ENCODE results near the gene TMEM151B. TPM values are rescaled to one million over a fixed set of nuclear protein-coding genes. Genes with fewer than 3 reads are reported as not detected.

The TMEM151B gene
- total RNA-seq, 2 donors from 2014 or later, result 0.22 to 0.51 TPM

DNA sequence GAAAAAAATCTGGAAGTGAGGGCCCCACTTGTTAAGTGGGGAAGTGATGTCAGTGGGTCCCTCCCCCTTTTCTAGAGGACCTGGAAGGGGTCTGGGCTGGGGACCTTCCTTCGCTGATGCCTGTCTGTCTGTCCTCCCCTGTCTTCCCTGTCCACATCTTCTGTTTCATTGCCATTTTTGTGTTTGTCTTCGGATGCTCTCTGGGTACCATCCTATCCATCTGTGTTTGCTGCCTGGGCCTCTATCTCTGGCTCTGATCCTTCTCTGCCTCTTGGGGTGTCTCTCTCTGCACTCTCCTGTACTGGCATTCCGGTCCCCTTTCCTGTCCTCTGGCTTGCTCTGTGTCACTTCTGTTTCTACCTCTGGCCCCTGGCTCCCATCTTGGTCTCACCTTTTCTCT is 2.3 kb downstream of the TMEM151B start:
- H3K27ac ChIP-seq (ENCODE audit: low read depth, low read length), result no peak overlapping the region
- peaks cover 3% of the 10 kb centered on the region for H3K4me1 Mint-ChIP-seq
- DNase-seq, result no peak
- H3K9me3 Mint-ChIP-seq, result no peaks in the 10 kb centered on the region
- no peaks in the 10 kb centered on the region for H3K9me3 ChIP-seq (ENCODE audit: control insufficient read depth, low read length)
- peaks cover 2% of the 10 kb centered on the region for H3K36me3 Mint-ChIP-seq (ENCODE audit: low read depth)
- 86 to 94% methylated on average over 3 of the region's 3 CpGs for WGBS, 2 experiments (ENCODE audit: insufficient coverage in 1 of 2, insufficient read length in 1 of 2)
- no peak overlapping the region for H3K9ac ChIP-seq (ENCODE audit: extremely low read depth, low read length, poor library complexity, severe bottlenecking)
- peaks cover 84% of the 10 kb centered on the region for H3K27me3 ChIP-seq (ENCODE audit: control insufficient read depth, insufficient read depth, low read length, poor library complexity, severe bottlenecking)
- H3K27me3 Mint-ChIP-seq (ENCODE audit: insufficient read depth), result peaks cover 85% of the 10 kb centered on the region
- H3K4me1 ChIP-seq (ENCODE audit: control insufficient read depth, insufficient read depth, low read length), result no peaks in the 10 kb centered on the region
- H3K4me3 Mint-ChIP-seq, result no peak overlapping the region
- no peaks in the 10 kb centered on the region for H3K36me3 ChIP-seq (ENCODE audit: control insufficient read depth, insufficient read depth, low read length)
- H3K4me3 ChIP-seq (ENCODE audit: low read length), result no peak overlapping the region
- H3K27ac Mint-ChIP-seq, result no peak overlapping the region
- TF ChIP-seq, protein P1, sequence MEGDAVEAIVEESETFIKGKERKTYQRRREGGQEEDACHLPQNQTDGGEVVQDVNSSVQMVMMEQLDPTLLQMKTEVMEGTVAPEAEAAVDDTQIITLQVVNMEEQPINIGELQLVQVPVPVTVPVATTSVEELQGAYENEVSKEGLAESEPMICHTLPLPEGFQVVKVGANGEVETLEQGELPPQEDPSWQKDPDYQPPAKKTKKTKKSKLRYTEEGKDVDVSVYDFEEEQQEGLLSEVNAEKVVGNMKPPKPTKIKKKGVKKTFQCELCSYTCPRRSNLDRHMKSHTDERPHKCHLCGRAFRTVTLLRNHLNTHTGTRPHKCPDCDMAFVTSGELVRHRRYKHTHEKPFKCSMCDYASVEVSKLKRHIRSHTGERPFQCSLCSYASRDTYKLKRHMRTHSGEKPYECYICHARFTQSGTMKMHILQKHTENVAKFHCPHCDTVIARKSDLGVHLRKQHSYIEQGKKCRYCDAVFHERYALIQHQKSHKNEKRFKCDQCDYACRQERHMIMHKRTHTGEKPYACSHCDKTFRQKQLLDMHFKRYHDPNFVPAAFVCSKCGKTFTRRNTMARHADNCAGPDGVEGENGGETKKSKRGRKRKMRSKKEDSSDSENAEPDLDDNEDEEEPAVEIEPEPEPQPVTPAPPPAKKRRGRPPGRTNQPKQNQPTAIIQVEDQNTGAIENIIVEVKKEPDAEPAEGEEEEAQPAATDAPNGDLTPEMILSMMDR (conservative IDR thresholded peaks at IDR 0.05), result no peak

DNA sequence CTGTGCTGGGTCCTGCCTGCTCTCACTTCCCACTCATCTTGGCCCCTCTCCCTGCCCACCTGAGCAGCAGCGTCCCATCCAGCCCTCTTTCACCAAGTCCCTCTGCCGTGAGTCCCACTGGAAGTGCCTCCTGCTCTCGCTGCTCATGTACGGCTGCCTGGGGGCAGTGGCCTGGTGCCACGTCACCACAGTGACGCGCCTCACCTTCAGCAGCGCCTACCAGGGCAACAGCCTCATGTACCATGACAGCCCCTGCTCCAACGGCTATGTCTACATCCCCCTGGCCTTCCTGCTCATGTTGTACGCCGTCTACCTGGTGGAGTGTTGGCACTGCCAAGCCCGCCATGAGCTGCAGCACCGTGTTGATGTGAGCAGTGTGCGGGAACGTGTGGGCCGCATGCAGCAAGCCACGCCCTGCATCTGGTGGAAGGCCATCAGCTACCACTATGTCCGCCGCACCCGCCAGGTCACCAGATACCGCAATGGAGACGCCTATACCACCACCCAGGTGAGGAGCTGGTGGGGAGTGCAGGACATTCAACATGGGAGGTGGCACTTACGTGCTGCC is 2.8 kb downstream of the TMEM151B start:
- TF ChIP-seq, protein P1 (conservative IDR thresholded peaks at IDR 0.05), result no peak
- H3K36me3 ChIP-seq (ENCODE audit: control insufficient read depth, insufficient read depth, low read length), result no peaks in the 10 kb centered on the region
- H3K4me3 ChIP-seq (ENCODE audit: low read length), result no peak overlapping the region
- H3K9me3 Mint-ChIP-seq, result no peaks in the 10 kb centered on the region
- H3K9me3 ChIP-seq (ENCODE audit: control insufficient read depth, low read length), result no peaks in the 10 kb centered on the region
- peaks cover 89% of the 10 kb centered on the region for H3K27me3 ChIP-seq (ENCODE audit: control insufficient read depth, insufficient read depth, low read length, poor library complexity, severe bottlenecking)
- no peak overlapping the region for H3K9ac ChIP-seq (ENCODE audit: extremely low read depth, low read length, poor library complexity, severe bottlenecking)
- no peaks in the 10 kb centered on the region for H3K4me1 ChIP-seq (ENCODE audit: control insufficient read depth, insufficient read depth, low read length)
- H3K27ac ChIP-seq (ENCODE audit: low read depth, low read length), result no peak overlapping the region
- H3K4me3 Mint-ChIP-seq, result no peak overlapping the region
- H3K4me1 Mint-ChIP-seq, result peaks cover 3% of the 10 kb centered on the region
- peaks cover 2% of the 10 kb centered on the region for H3K36me3 Mint-ChIP-seq (ENCODE audit: low read depth)
- no peak for DNase-seq
- no peak overlapping the region for H3K27ac Mint-ChIP-seq
- H3K27me3 Mint-ChIP-seq (ENCODE audit: insufficient read depth), result peaks cover 85% of the 10 kb centered on the region
- WGBS, 2 experiments (ENCODE audit: insufficient coverage in 1 of 2, insufficient read length in 1 of 2), result 90 to 94% methylated on average over 20 to 23 of the region's 23 CpGs

DNA sequence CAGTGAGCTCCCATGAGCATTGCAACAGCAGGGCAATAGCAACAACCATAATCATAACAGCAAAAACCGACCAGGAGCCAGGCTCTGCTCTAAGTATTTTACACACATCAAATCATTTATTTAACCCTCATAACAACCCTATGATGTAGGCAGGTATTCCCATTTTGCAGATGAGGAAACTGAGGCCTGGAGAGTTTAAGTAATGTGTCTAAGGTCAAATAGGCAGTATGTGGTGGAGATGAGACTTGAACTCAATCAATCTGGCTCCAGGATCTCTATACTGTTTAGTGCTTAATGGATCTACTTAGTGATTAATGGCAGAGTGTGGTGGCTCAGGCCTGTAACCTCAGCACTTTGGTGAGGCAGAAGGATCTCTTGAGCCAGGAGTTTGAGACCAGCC is 3.4 kb downstream of the TMEM151B start:
- Mint-ChIP-seq H3K27me3 (ENCODE audit: insufficient read depth) (peaks cover 85% of the 10 kb centered on the region), H3K4me1 (peaks cover 3% of the 10 kb centered on the region), H3K27ac (no peak overlapping the region), H3K9me3 (no peaks in the 10 kb centered on the region), H3K4me3 (no peak overlapping the region), H3K36me3 (ENCODE audit: low read depth) (peaks cover 2% of the 10 kb centered on the region)
- H3K4me3 ChIP-seq (ENCODE audit: low read length), result no peak overlapping the region
- no peaks in the 10 kb centered on the region for H3K36me3 ChIP-seq (ENCODE audit: control insufficient read depth, insufficient read depth, low read length)
- no peak overlapping the region for H3K27ac ChIP-seq (ENCODE audit: low read depth, low read length)
- H3K9me3 ChIP-seq (ENCODE audit: control insufficient read depth, low read length), result no peaks in the 10 kb centered on the region
- no peak overlapping the region for H3K9ac ChIP-seq (ENCODE audit: extremely low read depth, low read length, poor library complexity, severe bottlenecking)
- H3K27me3 ChIP-seq (ENCODE audit: control insufficient read depth, insufficient read depth, low read length, poor library complexity, severe bottlenecking), result peaks cover 89% of the 10 kb centered on the region
- DNase-seq, result no peak
- 75% methylated on average over 1 of the region's 1 CpG; no CpG with 5 or more reads in 1 of the 2 experiments for WGBS, 2 experiments (ENCODE audit: insufficient coverage in 1 of 2, insufficient read length in 1 of 2)
- TF ChIP-seq, protein P1 (conservative IDR thresholded peaks at IDR 0.05), result no peak
- no peaks in the 10 kb centered on the region for H3K4me1 ChIP-seq (ENCODE audit: control insufficient read depth, insufficient read depth, low read length)
